NOMO-1 (cell line): ENCODE results near the gene NCF4.

Experiments used
- DNase-seq, 2 experiments: peaks; one replicate each; lab custom pipeline; 2025; ENCODE audit not compliant: unreplicated experiment in 2 of 2; lab: John Stamatoyannopoulos, UW

Gene NCF4

DNA sequence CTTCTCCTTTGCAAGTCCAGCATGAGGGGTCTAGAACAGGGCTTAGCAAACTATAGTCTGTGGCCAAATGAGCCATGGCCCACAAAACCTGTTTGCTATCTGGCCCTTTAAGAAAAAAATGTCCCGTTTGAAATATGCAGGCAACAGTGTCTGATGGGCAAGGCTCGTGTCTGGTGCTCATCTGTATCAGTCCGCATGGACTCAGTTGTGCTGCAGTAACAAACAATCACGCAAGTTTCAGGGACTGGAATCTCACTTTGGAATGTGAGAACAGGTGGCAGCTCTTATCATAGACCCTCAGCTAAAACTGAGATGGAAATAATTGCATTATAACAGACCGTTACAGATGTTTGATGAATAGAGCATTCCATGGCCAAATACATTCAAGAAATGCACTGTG lies 24.9 kb upstream of the NCF4 start:
- DNase-seq: no peak

DNA sequence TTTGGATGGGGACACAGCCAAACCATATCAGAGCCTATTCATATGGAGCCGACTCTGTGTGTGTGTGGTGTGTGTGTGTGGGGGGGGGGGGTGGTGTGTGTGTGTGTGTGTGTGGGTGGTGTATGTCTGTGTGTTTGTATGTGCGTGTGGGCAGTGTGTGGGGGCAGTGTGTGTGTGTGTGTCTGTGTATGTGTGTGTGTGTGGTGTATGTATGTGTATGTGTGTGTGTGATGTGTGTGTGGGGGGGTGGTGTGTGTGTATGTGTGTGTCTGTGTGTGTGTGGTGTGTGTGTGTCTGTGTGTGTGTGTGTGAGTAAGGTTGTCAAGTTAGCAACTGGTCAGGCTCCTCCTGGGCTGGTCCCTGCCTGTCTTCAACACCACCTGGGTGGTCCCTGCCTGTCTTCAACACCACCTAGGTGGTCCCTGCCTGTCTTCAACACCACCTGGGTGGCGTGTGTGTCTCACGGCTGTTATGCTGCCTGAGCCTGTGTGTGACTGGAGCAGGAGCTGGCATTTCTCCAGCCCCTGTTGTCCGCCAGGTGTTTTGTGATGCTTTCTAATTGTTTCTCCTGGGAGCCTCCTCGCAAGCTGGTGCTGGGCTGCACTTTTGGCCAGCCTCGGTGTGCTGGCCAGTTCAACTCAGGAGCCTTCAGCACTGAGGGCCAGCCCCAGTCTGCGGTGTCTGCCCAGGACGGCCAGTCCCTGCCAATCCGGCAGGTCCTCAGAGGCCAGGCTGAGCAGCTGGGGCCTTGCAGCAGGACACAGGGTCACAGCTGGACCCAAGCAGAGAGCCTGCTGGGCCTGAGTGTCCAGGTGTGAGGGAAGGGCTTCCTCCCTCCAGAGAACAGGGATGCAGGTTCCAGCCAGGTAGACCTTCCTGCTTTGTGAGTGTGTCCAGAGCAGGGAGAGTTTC lies 22.4 kb upstream of the NCF4 start:
- DNase-seq: no peak

DNA sequence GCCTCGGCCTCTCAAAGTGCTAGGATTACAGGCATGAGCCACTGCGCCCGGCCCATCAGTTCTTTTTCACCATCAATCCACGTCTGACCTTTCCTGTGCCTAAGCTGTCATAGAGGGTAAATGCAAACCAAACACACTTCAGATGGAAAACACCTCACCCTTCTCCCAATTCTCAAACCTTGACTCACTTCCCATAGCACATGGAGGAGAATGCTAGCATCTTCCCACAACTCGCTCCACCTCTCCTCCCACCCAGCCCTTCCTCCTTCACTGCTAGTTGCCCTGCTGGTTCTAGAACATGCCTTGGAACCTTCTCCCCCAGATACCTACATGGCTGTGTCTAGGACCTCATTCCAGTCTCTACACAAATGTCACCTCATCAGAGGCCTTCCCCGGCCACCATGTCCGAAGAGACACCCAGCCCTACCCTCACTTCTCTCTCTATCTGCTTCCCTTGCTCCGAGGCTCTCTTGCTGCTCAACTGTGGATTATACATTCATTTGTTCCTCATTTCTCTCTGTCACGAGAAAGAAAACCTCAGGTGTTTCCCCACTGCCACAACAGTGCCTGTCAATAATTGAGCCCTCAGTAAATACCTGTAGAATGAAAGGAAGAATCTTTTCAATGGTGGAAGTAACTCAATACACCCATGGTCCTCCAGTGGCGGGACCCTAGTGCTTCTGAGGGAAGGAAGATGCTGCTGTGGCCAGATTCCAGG lies 21.3 kb upstream of the NCF4 start:
- DNase-seq: no peak

DNA sequence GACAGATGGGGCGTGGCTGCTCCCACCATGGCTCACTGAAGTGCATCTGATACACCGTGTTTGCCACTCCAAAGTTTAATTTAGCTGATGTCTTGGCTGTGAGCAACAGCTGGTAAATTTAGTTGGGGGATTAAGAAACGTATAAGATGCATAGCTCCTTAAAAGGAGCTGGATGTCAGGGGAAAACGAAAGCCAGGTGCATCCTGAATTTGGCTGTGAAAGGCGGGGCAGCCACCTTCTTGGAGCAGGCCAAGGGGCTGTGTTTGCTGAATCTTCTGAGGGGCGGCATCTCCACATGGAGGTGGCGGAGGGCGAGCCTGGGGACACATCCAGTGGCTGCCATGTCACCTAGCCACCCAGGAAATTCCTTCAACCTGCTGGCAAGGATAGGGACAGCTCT lies 20.7 kb upstream of the NCF4 start:
- no peak for DNase-seq

DNA sequence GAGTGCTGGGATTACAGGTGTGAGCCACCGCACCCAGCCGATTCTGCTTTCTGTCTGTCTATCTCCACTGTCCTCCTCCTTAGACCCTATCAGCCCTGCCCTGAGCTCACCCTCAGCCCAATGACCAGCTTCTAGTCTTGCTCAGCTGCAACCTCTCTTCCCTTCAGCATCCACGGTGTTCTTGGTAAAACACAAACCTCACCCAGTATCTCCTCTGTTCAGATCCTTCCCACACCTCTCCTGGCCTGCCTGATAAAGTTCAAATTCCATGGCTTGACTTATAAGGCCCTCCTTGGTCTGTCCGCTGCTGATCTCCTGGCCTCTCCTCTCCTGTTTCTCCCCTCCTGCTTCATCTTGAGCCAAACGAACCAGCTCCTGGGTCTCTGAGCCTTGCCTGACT lies 14.5 kb upstream of the NCF4 start:
- no peak for DNase-seq

DNA sequence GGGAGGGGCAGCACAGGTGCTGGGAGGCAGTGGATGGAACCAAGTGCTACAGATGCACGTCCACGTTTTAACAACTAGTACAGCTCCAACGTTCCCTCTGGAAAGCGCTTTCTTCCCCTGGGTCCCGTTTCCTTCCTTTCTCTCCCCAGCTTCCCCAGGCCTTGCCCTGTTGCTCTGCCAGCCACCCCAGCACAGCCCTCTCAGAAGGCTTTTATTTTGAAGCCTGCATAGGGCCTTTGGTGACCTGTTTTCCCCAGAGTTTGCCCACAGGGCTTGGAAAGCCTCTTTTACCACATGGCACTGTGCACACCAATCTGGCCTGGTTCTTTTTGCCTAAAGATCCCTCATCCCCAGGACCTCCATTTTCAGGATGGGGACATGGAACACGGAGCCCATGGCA lies 13.9 kb upstream of the NCF4 start:
- no peak for DNase-seq

DNA sequence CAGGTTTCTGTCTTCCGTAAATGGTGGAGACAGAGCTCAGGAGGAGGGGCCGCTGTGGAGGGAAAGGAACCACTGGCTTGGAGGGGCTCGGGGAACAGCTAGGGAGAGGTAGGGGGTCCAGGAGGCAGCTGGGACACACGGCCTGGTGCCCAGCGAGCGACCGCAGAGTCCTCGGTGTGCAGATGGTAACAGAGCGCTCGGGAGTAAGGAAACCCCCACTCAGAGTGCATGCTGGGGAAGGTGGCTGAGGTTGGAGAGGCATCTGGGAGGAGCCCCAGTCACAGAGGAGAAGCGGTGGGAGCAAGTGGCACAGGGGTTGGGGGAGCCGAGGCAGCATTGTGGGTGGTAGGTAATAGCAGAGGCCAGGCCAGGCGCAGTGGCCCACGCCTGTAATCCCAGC lies 10.8 kb upstream of the NCF4 start:
- no peak for DNase-seq

DNA sequence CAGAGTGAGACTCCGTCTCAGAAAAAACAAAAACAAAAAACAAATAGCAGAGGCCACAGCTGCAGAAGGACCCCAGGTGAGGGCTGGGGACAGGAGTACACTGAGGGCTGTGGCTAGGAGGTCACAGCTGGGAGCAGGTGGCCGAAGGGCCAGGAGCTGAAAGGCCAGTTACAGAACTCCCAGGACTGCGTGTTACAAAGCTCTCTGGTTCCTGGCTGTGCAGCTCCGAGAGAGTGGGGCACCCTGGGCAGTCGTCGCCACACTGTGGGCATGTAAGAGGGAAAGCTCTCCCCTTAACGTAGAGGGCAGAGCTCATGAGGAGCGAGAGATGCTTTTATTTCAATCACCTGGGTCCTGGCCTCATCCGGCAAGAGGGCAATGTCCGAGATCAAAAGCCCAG lies 10.1 kb upstream of the NCF4 start:
- DNase-seq: no peak

DNA sequence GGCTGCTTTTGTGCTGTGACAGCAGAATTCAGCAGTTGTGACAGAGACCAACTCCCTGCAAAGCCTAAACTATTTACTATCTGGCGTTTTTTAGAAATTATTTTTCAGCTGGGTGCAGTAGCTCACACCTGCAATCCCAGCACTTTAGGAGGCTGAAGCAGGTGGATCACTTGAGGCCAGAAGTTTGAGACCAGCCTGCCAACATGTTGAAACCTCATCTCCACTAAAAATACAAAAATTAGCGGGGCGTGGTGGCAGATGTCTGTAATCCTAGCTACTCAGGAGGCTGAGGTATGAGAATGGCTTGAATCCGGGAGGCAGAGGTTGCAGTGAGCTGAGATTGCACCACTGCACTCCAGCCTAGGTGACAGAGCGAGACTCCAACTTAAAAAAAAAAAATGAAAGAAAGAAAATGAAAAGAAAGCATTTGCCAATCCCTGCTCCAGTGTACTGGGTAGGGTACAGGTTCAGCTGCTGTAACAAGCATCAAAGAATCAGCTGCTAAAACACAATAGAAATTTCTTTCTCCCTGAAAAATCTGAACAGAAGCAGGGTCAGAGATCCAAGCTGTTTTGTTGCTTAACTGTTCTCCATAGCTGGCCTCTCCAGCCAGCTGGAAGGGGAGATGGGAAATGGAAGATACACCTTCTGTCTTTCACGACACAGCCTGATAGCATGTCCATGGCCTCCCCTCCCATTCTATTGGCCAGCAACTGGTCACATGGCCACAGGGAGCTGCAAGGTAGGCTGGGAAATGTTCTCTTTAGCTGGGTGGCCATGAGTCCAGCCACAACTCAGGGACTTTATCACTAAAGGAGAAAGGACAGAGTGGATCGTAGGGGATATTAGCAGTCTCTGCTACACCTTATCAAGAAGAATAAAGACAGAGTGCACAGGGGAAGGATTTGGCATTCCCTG lies 8.5 kb upstream of the NCF4 start:
- no peak for DNase-seq

DNA sequence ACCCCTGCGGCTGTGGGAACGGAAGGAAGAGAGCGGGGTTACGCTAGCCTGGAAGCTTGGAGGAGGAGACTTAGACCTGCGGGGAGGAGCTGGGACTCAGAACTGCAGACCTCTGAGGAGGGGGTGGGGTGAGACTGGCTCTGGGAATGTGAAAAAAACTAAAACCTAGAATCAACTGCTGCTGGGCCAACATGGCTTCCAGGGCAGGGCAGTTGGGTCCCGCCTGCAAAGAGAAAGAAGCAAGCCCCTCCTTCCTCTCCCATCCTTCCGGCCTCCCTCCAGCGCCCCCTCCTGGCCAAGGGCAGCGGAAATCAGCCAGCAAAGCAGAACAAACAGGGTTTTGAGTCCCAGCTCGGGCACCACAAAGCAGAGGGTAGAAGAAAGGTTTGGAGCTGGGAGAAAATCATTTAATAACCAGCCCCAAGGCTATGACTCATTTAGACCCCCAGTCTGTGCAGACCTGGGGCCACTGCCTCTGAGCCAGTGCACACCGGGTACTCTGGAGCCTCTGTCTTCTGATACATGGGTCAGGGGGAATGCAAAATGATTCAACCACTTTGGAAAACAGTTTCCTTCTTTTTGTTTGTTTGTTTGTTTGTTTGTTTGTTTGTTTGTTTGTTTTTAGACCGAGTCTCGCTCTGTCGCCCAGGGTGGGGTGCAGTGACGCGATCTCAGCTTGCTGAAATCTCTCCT lies 7.3 kb upstream of the NCF4 start:
- peak; percentile 69 to 72 for DNase-seq

DNA sequence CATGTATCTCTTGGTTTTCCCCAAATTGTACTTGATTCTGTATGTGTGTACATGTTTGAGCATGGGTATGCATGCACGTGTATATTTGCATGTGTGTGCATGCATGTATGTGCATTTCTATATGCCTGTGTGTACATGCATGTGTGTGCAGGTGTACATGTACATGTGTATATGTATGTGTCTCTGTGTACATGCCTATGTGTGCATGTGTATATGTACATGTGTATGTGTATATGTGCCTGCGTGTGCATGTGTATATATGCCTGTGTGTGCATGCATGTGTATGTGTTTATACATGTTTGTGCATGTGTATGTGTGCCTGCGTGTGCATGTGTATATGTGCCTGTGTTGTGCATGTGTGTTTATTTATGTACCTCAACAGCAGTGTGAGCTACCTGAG lies 5.3 kb upstream of the NCF4 start:
- DNase-seq: no peak

DNA sequence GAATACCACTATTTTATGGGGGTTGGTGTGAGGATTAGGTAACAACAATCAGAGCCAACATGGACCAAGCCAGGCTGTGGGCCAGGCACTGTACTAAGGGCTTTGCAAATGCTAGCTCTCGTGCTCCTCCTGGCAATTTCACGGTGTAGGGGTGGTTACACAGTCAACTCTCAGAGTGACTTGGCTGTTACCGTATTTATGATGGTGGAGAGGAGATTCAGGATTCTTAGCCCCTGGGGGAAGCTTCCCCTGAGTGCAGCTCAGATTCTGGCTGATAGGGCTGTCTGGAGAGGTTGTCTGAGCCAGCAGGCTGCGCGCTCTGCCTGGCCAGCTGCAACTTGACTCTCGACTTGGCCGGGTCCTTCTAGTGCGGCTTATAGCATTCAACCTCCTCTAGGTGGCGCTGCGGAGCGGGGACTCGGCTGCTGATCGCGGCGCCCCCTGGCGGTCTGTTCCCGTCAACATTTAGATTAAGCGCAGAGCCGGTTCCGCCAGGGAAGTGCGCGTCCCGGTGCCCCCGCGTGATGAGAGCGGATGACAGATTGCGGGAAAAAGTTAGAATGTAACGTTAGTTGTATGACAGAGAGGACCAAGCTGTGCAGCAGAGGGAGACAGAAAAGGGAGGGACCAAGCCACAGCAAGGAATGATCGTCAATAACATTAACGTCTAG lies 4.5 kb upstream of the NCF4 start:
- DNase-seq: peak; percentile 86 to 89

DNA sequence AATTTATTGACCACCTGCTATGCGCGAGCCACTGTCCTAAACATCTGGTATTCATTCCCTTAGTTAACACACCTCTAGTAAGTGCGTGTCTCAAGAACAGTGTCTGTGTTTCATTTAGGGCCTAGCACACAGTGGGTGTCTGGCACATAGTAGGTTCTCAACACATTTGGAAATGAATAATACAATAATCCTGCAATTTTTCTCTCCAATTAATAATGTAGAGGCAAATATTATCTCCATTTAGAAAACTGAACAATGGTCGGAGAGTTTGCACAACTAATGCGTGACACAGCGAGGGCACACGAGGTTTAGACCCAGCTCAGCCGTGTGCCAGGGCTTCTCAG lies 4.0 kb upstream of the NCF4 start:
- DNase-seq: no peak

DNA sequence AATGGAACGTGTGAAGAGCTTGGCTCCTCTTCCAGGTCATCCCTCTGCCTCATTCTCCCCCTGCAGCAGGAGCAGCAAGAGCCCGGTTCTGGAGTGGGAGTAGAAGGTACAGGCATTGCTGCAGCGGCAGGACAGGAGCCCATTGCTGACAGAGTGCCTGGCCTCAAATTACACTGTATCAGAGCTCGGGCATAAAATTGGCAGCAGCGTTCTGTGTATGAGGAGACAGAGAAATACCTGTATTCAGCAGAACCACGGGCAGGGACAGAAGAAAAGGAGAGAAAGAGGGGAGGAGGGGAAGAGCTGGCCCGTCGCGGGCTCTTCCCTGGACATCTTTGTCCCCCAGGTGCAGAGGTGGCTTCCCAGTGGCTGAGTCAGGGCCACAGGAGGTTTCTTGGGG lies 2.6 kb upstream of the NCF4 start:
- DNase-seq: no peak

DNA sequence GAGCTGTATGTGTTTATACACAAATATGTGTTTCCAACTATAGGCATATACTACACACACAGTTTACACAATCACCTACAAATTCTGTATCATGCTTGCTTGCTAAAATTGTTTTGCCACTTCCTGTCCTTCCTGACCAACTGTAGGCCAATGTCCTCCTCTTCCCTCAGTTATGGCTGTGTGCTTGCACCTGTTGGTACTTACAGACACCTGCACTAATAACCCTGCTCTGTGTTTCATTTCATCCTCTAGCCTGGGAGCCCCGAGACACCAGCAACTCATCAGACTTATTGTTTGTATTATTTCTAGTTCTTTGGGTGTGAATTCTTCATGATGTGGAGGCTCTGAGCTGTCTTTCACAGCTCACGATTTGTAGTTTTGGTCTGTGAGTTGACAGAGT lies 1.8 kb upstream of the NCF4 start:
- DNase-seq: no peak

DNA sequence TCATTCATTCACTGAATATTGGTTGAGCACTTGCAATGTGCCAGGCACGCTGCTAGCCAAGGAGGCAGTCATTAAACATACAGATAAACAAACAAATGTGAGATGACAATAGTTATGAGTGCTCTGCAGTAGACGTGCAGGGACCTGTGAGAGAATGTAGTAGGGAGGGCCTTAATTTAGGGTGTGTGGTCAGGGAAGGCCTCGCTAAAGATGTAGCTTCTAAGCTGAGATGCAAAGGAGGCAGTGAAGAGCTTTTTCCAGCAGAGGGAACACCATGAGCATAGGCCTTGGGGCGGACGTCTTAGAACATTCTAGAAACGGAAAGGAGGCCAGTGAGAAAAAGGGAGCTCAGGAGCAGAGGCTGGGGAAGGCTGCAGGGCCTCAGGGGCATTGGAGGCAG lies 789 bp upstream of the NCF4 start:
- no peak for DNase-seq

DNA sequence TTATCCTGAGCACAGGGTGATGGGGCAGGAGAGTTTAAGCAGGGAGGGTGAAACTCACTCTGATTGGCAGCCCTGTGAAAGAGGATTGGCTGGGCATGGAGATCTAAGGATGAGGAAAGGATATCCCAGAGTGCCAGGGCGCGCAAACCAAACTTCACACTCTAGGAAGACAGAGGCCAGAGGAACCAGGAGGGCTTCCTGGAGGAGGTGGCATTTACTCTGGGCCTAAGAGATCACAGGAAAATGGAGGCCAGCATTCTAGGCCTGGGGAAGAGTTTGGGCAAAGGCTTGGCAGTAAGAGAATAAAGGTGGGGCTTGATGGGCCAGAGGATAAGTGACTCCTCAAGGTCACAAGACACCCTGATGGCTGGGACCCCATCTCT lies 377 bp upstream of the NCF4 start:
- no peak for DNase-seq

DNA sequence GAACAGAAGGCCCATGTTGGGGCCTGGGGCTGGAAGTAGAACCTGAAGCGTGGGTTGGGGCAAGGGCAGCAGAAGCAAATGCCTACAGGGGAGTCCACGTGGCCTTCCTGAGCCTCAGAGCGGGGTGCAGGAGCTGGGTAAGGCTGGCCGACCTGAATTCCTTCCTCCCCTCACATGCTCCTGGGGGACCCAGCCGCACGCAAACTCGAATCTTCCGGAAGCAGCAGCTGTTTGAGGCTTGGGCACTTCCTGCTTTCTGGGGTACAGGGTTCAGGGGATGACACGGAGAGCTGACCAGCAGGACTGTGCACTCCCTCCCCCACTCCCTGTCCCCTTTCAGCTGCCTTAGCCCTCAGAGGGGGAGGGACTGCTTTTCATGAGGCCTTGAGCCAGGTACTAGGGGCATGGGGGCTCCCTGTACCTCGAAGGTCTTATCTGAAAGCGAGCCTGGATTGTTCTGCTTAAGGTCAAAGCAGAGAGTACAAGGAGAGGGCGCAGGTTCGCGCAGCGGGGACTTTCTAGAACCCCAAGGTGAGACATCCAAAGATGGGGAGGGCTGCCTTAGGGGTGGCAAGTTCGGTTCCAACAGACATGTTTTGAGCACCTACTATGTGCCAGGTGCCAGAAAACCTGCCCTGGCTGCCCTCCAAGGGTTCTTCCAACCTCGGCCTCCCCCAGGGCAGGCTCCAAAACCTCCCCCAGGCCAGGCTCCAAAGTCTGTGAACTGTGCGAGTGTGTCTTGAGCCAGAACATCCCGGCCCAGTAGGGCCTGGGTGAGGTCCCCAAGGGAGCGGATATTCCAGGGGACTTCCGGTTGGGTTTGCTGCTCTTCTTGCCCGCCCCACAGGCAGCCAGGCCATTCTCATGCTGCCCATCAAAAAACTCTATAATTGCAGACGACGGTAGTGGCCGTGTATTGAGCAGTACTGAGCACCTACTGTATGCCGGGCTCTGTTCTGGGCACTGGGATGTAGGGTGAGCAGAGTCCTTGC lies 1.7 kb downstream of the NCF4 start:
- DNase-seq: peak; percentile 75 to 76

DNA sequence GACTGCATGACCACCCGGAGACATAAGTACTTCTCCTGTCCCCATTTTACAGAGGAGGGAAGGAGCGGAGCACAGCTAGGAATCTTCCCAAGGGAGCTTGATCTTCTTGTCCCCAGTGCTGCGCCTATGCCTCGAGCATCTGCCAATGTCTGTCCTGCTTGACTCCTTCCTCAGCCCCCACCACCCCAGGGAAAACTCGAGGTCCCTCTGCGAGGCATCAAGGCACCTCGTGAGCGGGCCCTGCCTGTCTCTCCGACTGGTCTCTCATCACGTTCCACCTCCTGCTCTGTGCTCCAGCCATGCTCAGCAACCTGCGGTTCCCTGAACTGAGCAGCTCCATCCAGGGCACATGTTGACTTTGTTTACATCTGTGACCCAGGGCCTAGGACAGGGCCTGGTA lies 2.5 kb downstream of the NCF4 start:
- DNase-seq: no peak
